Endodermal cell (in vitro differentiated cells): ENCODE results near the gene NDFIP2. TPM values are rescaled to one million over a fixed set of nuclear protein-coding genes. Genes with fewer than 3 reads are reported as not detected.

Experiments used
- DNase-seq: peaks from one replicate; pipeline ENCODE4 v3.0.0-alpha.2; 2017
- H3K27ac ChIP-seq: 2 replicates; pipeline ENCODE4 v1.5.1; 2013; ENCODE audit warnings: mild to moderate bottlenecking, low read depth, low read length, moderate library complexity
- H3K27me3 ChIP-seq: 2 replicates; pipeline ENCODE4 v1.6.1; 2013; ENCODE audit warnings: mild to moderate bottlenecking, low read length, moderate library complexity; ENCODE audit not compliant: insufficient read depth, control insufficient read depth, poor library complexity, severe bottlenecking
- H3K36me3 ChIP-seq: 2 replicates; pipeline ENCODE4 v1.7.0; 2013; ENCODE audit warnings: mild to moderate bottlenecking, low read length, moderate library complexity; ENCODE audit not compliant: control insufficient read depth, insufficient read depth
- H3K4me1 ChIP-seq: one replicate; pipeline ENCODE4 v1.7.0; 2013; ENCODE audit warnings: low read length; ENCODE audit not compliant: control insufficient read depth, insufficient read depth
- H3K4me3 ChIP-seq: 2 replicates; pipeline ENCODE4 v1.5.1; 2013; ENCODE audit warnings: mild to moderate bottlenecking, low read length, moderate library complexity
- H3K9ac ChIP-seq: 2 replicates; pipeline ENCODE4 v1.6.1; 2013; ENCODE audit warnings: mild to moderate bottlenecking, low read length, moderate library complexity; ENCODE audit not compliant: poor library complexity, severe bottlenecking; ENCODE audit errors: extremely low read depth
- H3K9me3 ChIP-seq: 2 replicates; pipeline ENCODE4 v1.6.1; 2013; ENCODE audit warnings: mild to moderate bottlenecking, low read length, moderate library complexity; ENCODE audit not compliant: control insufficient read depth
- H3K27ac Mint-ChIP-seq: 2 replicates; pipeline ENCODE4 v1.8.0; 2020; ENCODE audit warnings: mixed read lengths
- H3K27me3 Mint-ChIP-seq: 2 replicates; pipeline ENCODE4 v1.8.0; 2021; ENCODE audit warnings: mild to moderate bottlenecking, mixed read lengths; ENCODE audit not compliant: insufficient read depth
- H3K36me3 Mint-ChIP-seq: 2 replicates; pipeline ENCODE4 v1.8.0; 2020; ENCODE audit warnings: low read depth, mixed read lengths
- H3K4me1 Mint-ChIP-seq: 2 replicates; pipeline ENCODE4 v1.8.0; 2020; ENCODE audit warnings: mixed read lengths
- H3K4me3 Mint-ChIP-seq: 2 replicates; pipeline ENCODE4 v1.8.0; 2020; ENCODE audit warnings: mild to moderate bottlenecking, moderate library complexity, mixed read lengths
- H3K9me3 Mint-ChIP-seq: 2 replicates; pipeline ENCODE4 v1.8.0; 2020; ENCODE audit warnings: mild to moderate bottlenecking, mixed read lengths
- CTCF ChIP-seq: fragments of 200-600 bp; sonication (generic); conservative IDR thresholded peaks from 2 replicates; pipeline ENCODE4 v1.5.0; 2021; ENCODE audit warnings: antibody characterized with exemption, mild to moderate bottlenecking
- WGBS, 2 experiments: methylation state at CpG; one replicate each; pipeline versions ENCODE4 v1.1.5 to v1.1.7; 2013; ENCODE audit warnings: missing lambda C conversion rate in 2 of 2, mixed read lengths in 1 of 2; ENCODE audit not compliant: insufficient coverage in 1 of 2, insufficient read length in 1 of 2; 5-methylcytosine and 5-hydroxymethylcytosine counted together
- total RNA-seq, 2 donors: library from RNA; stranded (reverse); fragmentation: NEBNext Ultra II Directional in 1 of 2; extraction: Animal tissue kit (Norgen Biotek cat#: 25700) in 1 of 2; gene quantifications; 2 replicates in 1 of 2; 3 replicates in 1 of 2; pipeline ENCODE4 v1.2.1, GENCODE V29; 2021

Gene NDFIP2
- total RNA-seq, 2 donors from 2014 or later, result 27.9 to 29.2 TPM

DNA sequence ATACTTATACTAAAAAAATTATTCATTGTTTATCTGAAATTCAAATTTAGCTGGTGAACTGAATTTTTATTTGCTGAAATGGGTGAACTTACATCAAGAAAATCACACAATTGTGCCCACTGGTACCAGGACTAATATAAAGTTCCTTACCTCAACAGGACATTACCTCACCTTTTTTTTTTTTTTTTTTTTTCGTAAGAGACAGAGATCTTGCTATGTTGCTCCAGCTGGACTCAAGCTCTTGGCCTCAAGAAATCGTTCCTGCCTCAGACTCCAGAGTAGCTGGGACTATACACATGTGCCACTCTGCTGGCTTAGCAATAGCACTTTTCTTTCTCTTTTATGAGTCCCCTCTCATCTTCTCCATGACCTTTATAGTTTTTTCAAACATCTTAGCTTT is 22.5 kb upstream of the NDFIP2 start:
- Mint-ChIP-seq H3K27ac (no peak overlapping the region), H3K27me3 (peaks cover 27% of the 10 kb centered on the region), H3K4me1 (no peaks in the 10 kb centered on the region), H3K36me3 (no peaks in the 10 kb centered on the region), H3K9me3 (no peaks in the 10 kb centered on the region), H3K4me3 (no peak overlapping the region)
- Histone ChIP-seq H3K27me3 (no peaks in the 10 kb centered on the region), H3K4me3 (no peak overlapping the region), H3K4me1 (no peaks in the 10 kb centered on the region), H3K9me3 (no peaks in the 10 kb centered on the region), H3K9ac (no peak overlapping the region), H3K27ac (no peak overlapping the region), H3K36me3 (no peaks in the 10 kb centered on the region)
- no peak for TF ChIP-seq CTCF
- no peak for DNase-seq
- 81 to 100% methylated on average over 1 of the region's 2 CpGs for whole genome bisulfite sequencing, 2 experiments

DNA sequence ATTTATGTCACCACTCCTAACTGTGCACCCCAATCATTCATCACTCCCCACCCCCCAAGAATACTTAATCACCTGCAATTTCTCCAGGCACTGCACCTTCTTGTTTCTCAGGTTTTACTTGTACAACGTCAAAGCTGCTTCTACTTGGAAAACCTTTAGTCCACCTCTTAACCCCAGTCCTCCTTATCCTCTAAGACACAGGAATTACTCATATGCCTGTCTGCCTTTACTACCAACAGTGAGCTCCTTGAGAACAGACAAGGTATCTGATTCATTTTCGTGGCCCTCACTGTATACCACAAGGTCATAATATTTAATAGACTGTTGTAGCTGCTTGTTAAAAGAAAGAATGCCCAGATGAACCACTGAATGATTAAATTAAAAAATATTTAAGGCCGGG is 21.0 kb upstream of the NDFIP2 start:
- H3K4me3 Mint-ChIP-seq, result no peak overlapping the region
- no peak overlapping the region for H3K27ac Mint-ChIP-seq

GRCh38 chr13:79462895-79463294 is 18.1 kb upstream of the NDFIP2 start:
- H3K36me3 Mint-ChIP-seq, result no peaks in the 10 kb centered on the region

More for the DNA sequence above, 21.0 kb upstream of the NDFIP2 start:
- no peak overlapping the region for H3K9ac ChIP-seq
- TF ChIP-seq CTCF, result no peak
- 80 to 94% methylated on average over 2 to 3 of the region's 3 CpGs for WGBS, 2 experiments
- no peak overlapping the region for H3K4me3 ChIP-seq
- H3K4me1 ChIP-seq, result no peaks in the 10 kb centered on the region
- peaks cover 26% of the 10 kb centered on the region for H3K27me3 Mint-ChIP-seq
- H3K36me3 Mint-ChIP-seq, result no peaks in the 10 kb centered on the region
- H3K9me3 Mint-ChIP-seq, result no peaks in the 10 kb centered on the region
- no peaks in the 10 kb centered on the region for H3K27me3 ChIP-seq
- H3K4me1 Mint-ChIP-seq, result no peaks in the 10 kb centered on the region
- DNase-seq, result no peak
- H3K27ac ChIP-seq, result no peak overlapping the region
- H3K36me3 ChIP-seq, result no peaks in the 10 kb centered on the region
- H3K9me3 ChIP-seq, result no peaks in the 10 kb centered on the region

More at GRCh38 chr13:79462895-79463294, 18.1 kb upstream of the NDFIP2 start:
- no peak overlapping the region for H3K27ac Mint-ChIP-seq
- Histone ChIP-seq H3K36me3 (no peaks in the 10 kb centered on the region), H3K27ac (no peak overlapping the region), H3K9me3 (no peaks in the 10 kb centered on the region), H3K4me3 (no peak overlapping the region), H3K9ac (no peak overlapping the region), H3K27me3 (peaks cover under 1% of the 10 kb centered on the region), H3K4me1 (no peaks in the 10 kb centered on the region)
- peaks cover 24% of the 10 kb centered on the region for H3K27me3 Mint-ChIP-seq
- H3K4me1 Mint-ChIP-seq, result peaks cover 5% of the 10 kb centered on the region
- no peaks in the 10 kb centered on the region for H3K9me3 Mint-ChIP-seq
- no peak overlapping the region for H3K4me3 Mint-ChIP-seq
- no peak for DNase-seq
- TF ChIP-seq CTCF, result no peak
